ENCODE results near the gene NKAIN2.

The NKAIN2 gene

GRCh38 chr6:124073820-124074587 is 270.3 kb downstream of the NKAIN2 start:
- DNase-seq (ENCODE audit: low read depth): no peak
- no peak overlapping the region for H3K4me3 ChIP-seq (ENCODE audit: low read depth, low read length)
- TF ChIP-seq MYC (IDR thresholded peaks at IDR 0.05; ENCODE audit: low read depth, low read length) (no peak), CTCF (IDR thresholded peaks at IDR 0.05; ENCODE audit: low read depth, low read length) (no peak), POLR2A (IDR thresholded peaks at IDR 0.05; ENCODE audit: extremely low read depth, insufficient read length) (no peak), MAX (IDR thresholded peaks at IDR 0.05; ENCODE audit: low read depth, low read length) (no peak)

GRCh38 chr6:124074606-124075005 is 270.9 kb downstream of the NKAIN2 start:
- H3K4me3 ChIP-seq (ENCODE audit: low read depth, low read length): no peak overlapping the region
- DNase-seq (ENCODE audit: low read depth): no peak
- TF ChIP-seq POLR2A (IDR thresholded peaks at IDR 0.05; ENCODE audit: extremely low read depth, insufficient read length) (no peak), MAX (IDR thresholded peaks at IDR 0.05; ENCODE audit: low read depth, low read length) (no peak), MYC (IDR thresholded peaks at IDR 0.05; ENCODE audit: low read depth, low read length) (no peak), CTCF (IDR thresholded peaks at IDR 0.05; ENCODE audit: low read depth, low read length) (no peak)

- no peak for DNase-seq (ENCODE audit: low read depth)
- no peak overlapping the region for H3K4me3 ChIP-seq (ENCODE audit: low read depth, low read length)
These were observed 272.8 kb downstream of the NKAIN2 start for GRCh38 chr6:124076336-124077048.

GRCh38 chr6:124078169-124078568 is 274.5 kb downstream of the NKAIN2 start:
- DNase-seq (ENCODE audit: low read depth): no peak
- TF ChIP-seq POLR2A (IDR thresholded peaks at IDR 0.05; ENCODE audit: extremely low read depth, insufficient read length) (no peak), MYC (IDR thresholded peaks at IDR 0.05; ENCODE audit: low read depth, low read length) (no peak), CTCF (IDR thresholded peaks at IDR 0.05; ENCODE audit: low read depth, low read length) (no peak), MAX (IDR thresholded peaks at IDR 0.05; ENCODE audit: low read depth, low read length) (no peak)
- H3K4me3 ChIP-seq (ENCODE audit: low read depth, low read length): no peak overlapping the region

More at GRCh38 chr6:124076336-124077048, 272.8 kb downstream of the NKAIN2 start:
- TF ChIP-seq MAX (IDR thresholded peaks at IDR 0.05; ENCODE audit: low read depth, low read length) (no peak), CTCF (IDR thresholded peaks at IDR 0.05; ENCODE audit: low read depth, low read length) (no peak), POLR2A (IDR thresholded peaks at IDR 0.05; ENCODE audit: extremely low read depth, insufficient read length) (no peak), MYC (IDR thresholded peaks at IDR 0.05; ENCODE audit: low read depth, low read length) (no peak)

- TF ChIP-seq MYC (IDR thresholded peaks at IDR 0.05; ENCODE audit: low read depth, low read length) (no peak), POLR2A (IDR thresholded peaks at IDR 0.05; ENCODE audit: extremely low read depth, insufficient read length) (no peak), CTCF (IDR thresholded peaks at IDR 0.05; ENCODE audit: low read depth, low read length) (no peak), MAX (IDR thresholded peaks at IDR 0.05; ENCODE audit: low read depth, low read length) (no peak)
- H3K4me3 ChIP-seq (ENCODE audit: low read depth, low read length): no peak overlapping the region
- DNase-seq (ENCODE audit: low read depth): no peak
These were observed 276.8 kb downstream of the NKAIN2 start for GRCh38 chr6:124080483-124080882.
